Skeletal muscle satellite cell (primary cell): Measurements from ENCODE around the gene LGI1.
"Not testable (repeated sequence)": the region's sequence is repeated elsewhere in the genome, so short reads cannot be mapped to it uniquely, and the experiment has no call there.

ENCODE experiments used
- H3K27me3 ChIP-seq: 2 replicates; pipeline ENCODE4 v1.7.0; 2013; ENCODE audit warnings: low read length; ENCODE audit not compliant: control insufficient read depth, insufficient read depth
- H3K36me3 ChIP-seq: 2 replicates; pipeline ENCODE4 v1.7.0; 2013; ENCODE audit warnings: mild to moderate bottlenecking, control low read depth, low read length; ENCODE audit not compliant: insufficient read depth
- H3K4me1 ChIP-seq: 2 replicates; pipeline ENCODE4 v1.7.0; 2013; ENCODE audit warnings: low read length; ENCODE audit not compliant: control insufficient read depth, insufficient read depth
- H3K4me2 ChIP-seq: 2 replicates; pipeline ENCODE4 v1.7.0; 2013; ENCODE audit warnings: mild to moderate bottlenecking, low read length
- H3K4me3 ChIP-seq: 2 replicates; pipeline ENCODE4 v1.7.0; 2013; ENCODE audit warnings: low read length
- H3K9ac ChIP-seq: 2 replicates; pipeline ENCODE4 v1.7.0; 2013; ENCODE audit warnings: mild to moderate bottlenecking, low read depth, low read length, moderate library complexity
- H3K9me3 ChIP-seq: replicated peaks from 2 replicates; pipeline ENCODE4 v1.7.0; 2013; ENCODE audit warnings: mild to moderate bottlenecking, control low read depth, low read length

LGI1 gene

DNA sequence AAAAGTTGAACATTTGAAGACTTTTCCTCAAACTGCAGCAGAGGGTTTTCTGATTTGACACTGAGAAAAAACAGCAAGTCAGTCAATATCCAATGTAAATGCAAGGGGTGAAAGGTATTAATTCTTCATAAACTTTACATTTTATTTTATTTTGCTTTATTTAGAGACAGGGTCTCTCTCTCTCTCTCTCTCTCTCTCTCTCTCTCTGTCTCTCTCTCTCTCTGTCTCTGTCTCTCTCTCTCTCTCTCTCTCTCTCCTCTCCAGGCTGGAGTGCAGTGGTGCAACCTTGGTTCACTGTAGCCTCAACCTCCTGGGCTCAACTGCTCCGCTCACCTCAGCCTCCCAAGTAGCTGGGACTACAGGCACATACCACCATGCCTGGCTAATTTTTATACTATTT lies 73.3 kb downstream of the LGI1 start:
- H3K4me3 ChIP-seq: not testable (repeated sequence)
- peaks cover 24% of the 10 kb centered on the region for H3K27me3 ChIP-seq

DNA sequence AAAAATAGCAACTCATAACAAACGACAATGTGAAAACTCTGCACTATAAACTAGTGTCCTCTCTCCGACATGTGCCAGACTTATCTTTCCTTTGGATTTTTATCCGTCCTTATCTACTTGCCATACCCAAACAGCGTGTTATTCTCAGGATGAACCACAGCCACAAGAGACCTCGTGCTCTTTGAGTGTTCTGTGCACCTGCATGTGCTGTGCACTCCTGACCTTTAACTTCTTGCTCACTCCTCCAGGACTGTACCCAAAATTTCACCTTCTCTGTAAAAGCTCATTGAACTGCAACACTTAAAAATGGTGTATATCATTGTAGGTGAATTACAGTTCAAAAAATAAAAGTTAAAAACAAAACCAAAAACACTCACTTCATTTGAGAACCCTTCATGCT lies 78.0 kb downstream of the LGI1 start:
- Histone ChIP-seq H3K4me2 (no peak overlapping the region), H3K27me3 (peaks cover 38% of the 10 kb centered on the region), H3K4me3 (no peak overlapping the region), H3K36me3 (no peaks in the 10 kb centered on the region), H3K9ac (no peak overlapping the region), H3K9me3 (no peaks in the 10 kb centered on the region), H3K4me1 (no peaks in the 10 kb centered on the region)

More for the DNA sequence above, 73.3 kb downstream of the LGI1 start:
- H3K4me1 ChIP-seq, H3K9me3 ChIP-seq, H3K9ac ChIP-seq, H3K36me3 ChIP-seq, H3K4me2 ChIP-seq: not testable (repeated sequence)

DNA sequence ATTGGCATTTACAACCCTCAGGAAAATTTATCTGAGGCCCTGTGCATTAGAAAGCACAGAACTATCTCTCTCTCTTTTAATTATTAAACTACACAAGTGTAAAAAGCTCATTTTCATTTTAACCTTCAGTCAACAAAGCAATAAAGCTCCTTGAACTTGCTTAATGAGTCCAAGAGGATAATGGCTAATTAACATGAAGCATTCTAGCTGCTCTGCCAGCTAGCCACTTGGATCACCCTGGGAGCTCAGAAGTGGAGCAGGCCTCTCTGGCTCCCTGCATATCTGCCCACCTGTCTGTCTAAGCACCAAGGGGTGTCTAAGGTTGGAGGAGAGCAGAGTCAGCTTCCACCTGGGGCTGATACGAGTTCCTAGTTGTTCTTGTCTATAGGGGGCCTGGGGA lies 80.1 kb downstream of the LGI1 start:
- Histone ChIP-seq H3K4me3 (no peak overlapping the region), H3K36me3 (no peaks in the 10 kb centered on the region), H3K9ac (no peak overlapping the region), H3K4me1 (no peaks in the 10 kb centered on the region), H3K4me2 (no peak overlapping the region), H3K9me3 (no peaks in the 10 kb centered on the region), H3K27me3 (peaks cover 38% of the 10 kb centered on the region)

DNA sequence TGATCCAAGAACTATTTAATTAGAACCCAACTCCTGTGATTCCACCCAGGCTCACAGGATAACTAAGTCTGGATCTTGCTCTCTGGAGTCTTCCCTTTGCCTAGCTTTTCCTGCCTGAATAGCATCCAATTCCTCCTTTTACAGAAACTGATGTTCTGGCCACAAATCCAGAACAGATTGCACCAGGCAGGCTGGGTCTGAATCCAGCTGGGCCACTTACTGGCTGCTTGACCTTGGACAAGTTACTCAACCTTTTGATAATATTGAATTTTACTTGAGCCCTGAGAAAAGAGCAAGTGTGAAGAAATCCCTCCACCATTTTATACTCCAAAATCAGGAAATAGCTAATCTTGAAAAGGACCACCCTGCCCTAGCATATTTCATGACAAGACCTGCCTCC lies 80.5 kb downstream of the LGI1 start:
- H3K27me3 ChIP-seq: peaks cover 38% of the 10 kb centered on the region
- H3K4me3 ChIP-seq: no peak overlapping the region
- H3K9ac ChIP-seq: no peak overlapping the region
- H3K4me1 ChIP-seq: no peaks in the 10 kb centered on the region
- no peaks in the 10 kb centered on the region for H3K9me3 ChIP-seq
- no peak overlapping the region for H3K4me2 ChIP-seq
- no peaks in the 10 kb centered on the region for H3K36me3 ChIP-seq

DNA sequence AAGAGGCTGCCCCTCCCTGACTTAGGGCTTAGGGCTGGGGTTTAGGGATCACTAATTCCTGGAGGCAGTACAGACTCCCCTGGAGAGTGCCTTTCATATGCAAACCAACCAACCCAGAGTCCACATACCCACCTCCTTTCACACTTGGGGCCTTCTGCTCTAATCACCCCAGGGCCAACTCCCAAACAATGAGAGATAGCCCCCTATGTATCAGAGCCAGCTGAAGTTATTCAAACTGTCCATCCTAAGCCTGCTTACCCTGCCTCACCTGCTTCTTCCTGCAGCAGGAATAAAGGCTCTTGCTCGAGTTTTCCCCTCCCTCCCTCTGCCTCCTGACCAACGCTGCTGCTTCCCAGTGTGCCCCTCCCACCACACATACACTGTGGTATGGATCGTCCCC lies 84.2 kb downstream of the LGI1 start:
- no peak overlapping the region for H3K9ac ChIP-seq
- H3K4me2 ChIP-seq: no peak overlapping the region
- no peaks in the 10 kb centered on the region for H3K9me3 ChIP-seq

DNA sequence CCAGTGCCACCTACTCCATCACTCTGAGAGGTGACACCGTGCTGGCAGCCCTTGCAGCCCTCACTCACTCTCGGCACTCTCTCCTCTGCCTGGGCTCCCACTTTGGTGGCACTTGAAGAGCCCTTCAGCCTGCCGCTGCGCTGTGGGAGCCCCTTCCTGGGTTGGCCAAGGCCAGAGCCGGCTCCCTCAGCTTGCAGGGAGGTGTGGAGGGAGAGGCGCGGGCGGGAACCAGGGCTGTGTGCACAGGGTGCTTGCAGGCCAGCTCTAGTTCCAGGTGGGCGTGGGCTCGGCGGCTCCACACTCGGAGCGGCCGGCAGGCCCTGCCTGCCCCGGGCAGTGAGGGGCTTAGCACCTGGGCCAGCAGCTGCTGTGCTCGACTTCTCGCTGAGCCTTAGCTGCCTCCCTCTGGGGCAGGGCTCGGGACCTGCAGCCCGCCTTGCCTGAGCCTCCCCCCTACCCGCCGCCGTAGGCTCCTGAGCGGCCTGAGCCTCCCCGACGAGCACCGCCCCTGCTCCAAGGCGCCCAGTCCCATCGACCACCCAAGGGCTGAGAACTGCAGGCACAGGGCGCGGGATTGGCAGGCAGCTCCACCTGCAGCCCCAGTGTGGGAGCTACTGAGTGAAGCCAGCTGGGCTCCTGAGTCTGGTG lies 87.4 kb downstream of the LGI1 start:
- H3K4me1 ChIP-seq: no peaks in the 10 kb centered on the region
- H3K27me3 ChIP-seq: peaks cover 32% of the 10 kb centered on the region
- no peaks in the 10 kb centered on the region for H3K36me3 ChIP-seq
- H3K9ac ChIP-seq: no peak overlapping the region
- H3K4me2 ChIP-seq: no peak overlapping the region
- H3K4me3 ChIP-seq: no peak overlapping the region
- H3K9me3 ChIP-seq: no peaks in the 10 kb centered on the region

More for the DNA sequence above, 84.2 kb downstream of the LGI1 start:
- Histone ChIP-seq H3K4me3 (no peak overlapping the region), H3K36me3 (no peaks in the 10 kb centered on the region), H3K27me3 (peaks cover 38% of the 10 kb centered on the region), H3K4me1 (no peaks in the 10 kb centered on the region)
